GM21825 (cell line): ENCODE data around the gene TMCC1.
A peak's percentile ranks its signal among the peaks of the same experiment; 100 is the strongest.
"Not testable (repeated sequence)": the region's sequence is repeated elsewhere in the genome, so short reads cannot be mapped to it uniquely, and the experiment has no call there.

Experiments used
- ATAC-seq: cut with Tn5 transposase; IDR thresholded peaks from one replicate; pipeline ENCODE4 v1.9.1; 2021; ENCODE audit warnings: mild to moderate bottlenecking, moderate library complexity; ENCODE audit not compliant: unreplicated experiment

Gene TMCC1

GRCh38 chr3:129893581-129894070, at the start of gene TMCC1:
Gene TMCC1 (minus strand): TSS chr3:129893711.
- ATAC-seq = peak; percentile 86

GRCh38 chr3:129943020-129943419, 49.5 kb upstream of the TMCC1 start:
- ATAC-seq = no peak

- ATAC-seq = no peak
Measured at GRCh38 chr3:129942296-129942695, 48.8 kb upstream of the TMCC1 start.

GRCh38 chr3:129940086-129940485, 46.6 kb upstream of the TMCC1 start:
- no peak for ATAC-seq

GRCh38 chr3:129938140-129938930, 44.8 kb upstream of the TMCC1 start:
- no peak for ATAC-seq

DNA sequence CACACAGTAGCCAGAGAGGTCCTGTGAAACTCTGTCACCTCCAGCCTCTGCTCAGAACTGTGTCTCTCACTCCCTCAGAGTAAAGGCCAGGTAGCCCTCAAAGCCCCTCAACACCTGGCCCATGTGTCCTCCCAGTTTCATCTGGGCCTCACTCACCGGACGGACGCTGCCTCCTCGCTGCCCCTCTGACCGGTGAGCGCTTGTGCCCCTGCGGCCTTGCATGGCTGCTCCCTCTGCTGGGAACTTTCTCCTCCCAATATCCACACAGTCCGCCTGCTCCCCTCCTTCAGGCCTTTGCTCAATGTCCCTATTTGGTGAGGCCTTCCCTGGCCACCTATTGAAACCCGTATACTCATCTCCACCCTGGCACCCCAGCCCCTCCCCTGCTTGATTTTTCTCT, 44.2 kb upstream of the TMCC1 start:
- no peak for ATAC-seq

- no peak for ATAC-seq
Measured at GRCh38 chr3:129936757-129937156, 43.2 kb upstream of the TMCC1 start.

GRCh38 chr3:129934234-129935123, 41.0 kb upstream of the TMCC1 start:
- ATAC-seq = no peak

DNA sequence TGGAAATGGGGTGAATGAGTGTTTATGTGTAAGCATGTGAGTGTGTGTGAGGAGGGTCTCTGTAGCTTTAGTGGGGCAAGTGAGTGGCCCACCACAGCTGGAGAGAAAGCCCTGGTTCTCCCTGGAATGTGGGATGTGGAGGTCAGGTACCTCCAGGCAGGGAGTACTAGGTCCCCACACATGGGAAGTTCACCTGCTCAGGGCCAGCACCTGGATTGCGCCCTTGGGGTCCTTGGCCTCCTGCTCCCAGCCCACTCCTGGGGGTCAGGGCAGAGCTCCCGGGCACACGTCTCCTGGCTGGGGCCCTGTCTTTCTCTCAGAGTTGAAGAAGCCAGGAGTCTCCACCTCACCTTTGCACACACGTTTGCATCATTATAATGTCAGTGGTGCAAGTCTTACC, 40.0 kb upstream of the TMCC1 start:
- no peak for ATAC-seq

DNA sequence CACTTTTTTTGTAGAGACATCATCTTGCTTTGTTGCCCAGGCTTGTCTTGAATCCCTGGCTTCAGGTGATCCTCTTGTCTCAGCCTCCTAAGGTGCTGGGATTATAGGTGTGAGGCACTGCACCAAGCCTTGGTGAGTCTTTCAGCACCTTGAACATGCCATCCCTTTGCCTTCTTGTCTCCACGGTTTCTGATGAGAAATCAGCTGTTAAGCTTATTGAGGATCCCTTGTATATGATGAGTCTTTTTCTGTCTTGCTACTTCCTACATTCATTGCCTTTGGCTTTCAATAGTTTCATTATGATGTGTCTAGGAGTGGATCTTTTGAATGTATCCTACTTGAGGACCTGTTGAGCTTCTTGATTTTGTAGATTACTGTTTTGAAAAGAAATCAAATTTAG, 35.9 kb upstream of the TMCC1 start:
- ATAC-seq = no peak

- no peak for ATAC-seq
Measured at GRCh38 chr3:129927072-129927471, 33.6 kb upstream of the TMCC1 start.

DNA sequence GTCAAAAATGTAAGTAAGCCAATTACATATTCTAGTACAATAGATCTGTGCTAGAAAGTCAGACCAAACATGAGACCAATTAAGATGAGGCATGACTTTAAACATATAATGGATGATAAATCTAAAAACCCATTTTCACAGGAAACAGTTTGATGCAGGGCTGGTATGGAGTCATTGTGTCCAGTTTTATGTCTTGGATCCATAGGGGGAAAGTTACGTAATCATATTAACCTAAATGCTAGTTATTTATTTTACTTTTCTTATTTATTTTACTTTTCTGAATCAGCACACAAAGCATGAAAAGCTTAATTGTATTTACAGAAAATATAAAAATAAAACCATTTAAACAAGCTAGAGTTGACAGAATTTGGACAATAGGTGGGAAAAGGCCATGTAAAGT, 26.3 kb upstream of the TMCC1 start:
- no peak for ATAC-seq

- ATAC-seq = no peak
Measured at GRCh38 chr3:129919357-129919756, 25.8 kb upstream of the TMCC1 start.

DNA sequence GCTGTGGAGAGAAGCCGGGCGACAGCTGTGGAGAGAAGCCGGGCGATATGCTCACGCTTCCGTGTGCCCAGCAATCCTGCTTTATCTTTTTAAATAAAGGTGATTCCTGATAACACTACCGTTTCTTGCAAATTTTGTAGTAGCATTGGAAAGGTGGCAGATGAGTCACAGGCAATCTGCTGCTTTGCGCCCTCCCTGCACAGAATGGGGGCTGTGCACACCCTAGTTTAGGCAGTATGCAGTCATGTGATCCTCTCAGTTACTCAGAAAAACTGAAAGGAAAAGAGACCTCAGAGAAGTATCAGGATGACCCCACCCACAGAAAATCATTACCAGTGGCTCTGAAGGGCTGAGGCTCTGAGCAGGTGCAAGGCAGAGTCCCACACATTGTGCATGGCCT, 24.9 kb upstream of the TMCC1 start:
- no peak for ATAC-seq

- ATAC-seq = no peak
Measured at GRCh38 chr3:129917423-129918007, 24.0 kb upstream of the TMCC1 start.

DNA sequence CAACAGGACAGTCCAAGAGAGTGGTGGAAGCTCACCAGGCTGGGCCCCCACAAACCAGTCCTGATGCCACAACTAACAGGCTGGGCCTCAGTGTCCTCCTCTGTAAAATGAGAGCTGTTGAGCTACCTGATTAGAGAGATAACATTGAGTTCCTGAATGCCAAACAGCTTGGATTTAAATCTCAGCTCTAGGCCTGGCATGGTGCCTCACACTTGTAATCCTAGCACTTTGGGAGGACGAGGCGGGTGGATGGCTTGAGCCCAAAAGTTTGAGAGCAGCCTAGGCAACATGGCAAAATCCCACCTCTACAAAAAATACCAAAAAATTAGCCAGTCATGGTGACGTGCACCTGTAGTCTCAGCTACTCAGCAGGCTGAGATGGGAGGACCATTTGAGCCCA, 20.1 kb upstream of the TMCC1 start:
- ATAC-seq = no peak

DNA sequence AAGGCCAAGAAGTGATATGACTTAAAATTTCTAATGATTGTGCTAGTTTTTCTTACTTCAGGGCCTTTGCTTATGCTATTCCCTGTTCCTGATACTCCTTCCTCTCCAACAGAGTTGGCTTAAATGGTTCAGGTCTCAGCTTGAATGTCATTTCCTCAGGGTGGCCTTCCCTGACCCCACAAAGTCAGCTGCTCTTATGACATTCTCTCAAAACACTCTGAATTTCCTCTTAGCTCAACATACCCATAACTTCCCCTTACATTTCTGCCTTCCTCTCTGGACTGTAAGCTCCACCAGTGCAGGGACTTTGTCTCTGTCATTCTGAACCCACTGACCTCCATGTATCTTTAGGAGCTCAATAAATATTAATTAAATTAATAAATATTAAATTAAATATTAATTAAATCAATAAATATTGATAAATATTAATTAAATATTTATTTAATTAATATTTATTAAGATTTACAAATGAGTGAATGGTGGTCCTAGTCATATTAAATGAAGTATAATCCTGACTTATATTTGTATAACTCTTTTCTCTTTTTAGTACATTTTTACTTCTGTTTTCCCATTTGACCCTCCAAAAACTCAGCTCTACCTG, 17.9 kb upstream of the TMCC1 start:
- no peak for ATAC-seq

GRCh38 chr3:129909235-129909634, 15.7 kb upstream of the TMCC1 start:
- ATAC-seq = not testable (repeated sequence)

DNA sequence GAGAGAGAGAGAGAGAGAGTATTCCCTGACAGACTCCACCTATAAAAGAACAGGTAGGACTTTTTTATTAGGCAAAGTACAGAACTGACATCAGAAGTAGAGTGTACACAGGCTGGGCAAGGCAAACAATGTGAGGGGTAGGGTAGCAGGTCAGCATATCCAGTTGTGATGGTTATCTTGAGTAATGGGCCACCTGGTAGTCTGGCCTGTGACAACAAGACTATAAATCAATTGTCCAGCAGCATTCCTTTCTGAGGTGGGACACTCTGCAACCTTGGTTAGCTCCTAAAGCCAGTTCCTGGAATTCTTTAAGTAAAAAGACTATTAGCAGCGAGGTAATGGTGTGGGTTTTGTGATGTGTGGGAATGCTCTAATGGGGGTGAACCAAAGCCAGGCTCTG, 14.9 kb upstream of the TMCC1 start:
- ATAC-seq = no peak

DNA sequence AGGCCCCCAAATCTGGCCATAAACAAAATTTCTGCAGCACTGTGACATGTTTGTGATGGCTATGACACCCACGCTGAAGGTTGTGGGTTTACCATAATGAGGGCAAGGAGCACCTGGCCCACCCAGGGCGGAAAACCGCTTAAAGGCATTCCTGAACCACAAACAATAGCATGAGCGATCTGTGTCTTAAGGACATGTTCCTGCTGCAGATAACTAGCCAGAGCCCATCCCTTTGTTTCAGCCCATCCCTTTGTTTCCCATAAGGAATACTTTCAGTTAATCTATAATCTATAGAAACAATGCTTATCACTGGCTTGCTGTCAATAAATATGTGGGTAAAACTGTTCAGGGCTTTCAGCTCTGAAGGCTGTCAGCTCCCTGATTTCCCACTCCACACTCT, 7.8 kb upstream of the TMCC1 start:
- not testable (repeated sequence) for ATAC-seq

GRCh38 chr3:129897026-129897425, 3.5 kb upstream of the TMCC1 start:
- ATAC-seq = no peak
